OCI-LY7 (cell line): Measurements from ENCODE around the gene SACM1L. TPM values are rescaled to one million over a fixed set of nuclear protein-coding genes. Genes with fewer than 3 reads are reported as not detected.

Experiments
- BruUV-seq: library from RNA; stranded (reverse); fragments of 400-500 nt; replicated peaks from 2 replicates; lab custom pipeline; 2021; lab: Mats Ljungman, UMichigan
- CTCF ChIA-PET: fragments of 300-600 bp; sonication (Branson Sonifier 250); formaldehyde crosslinking; loops from one replicate; lab custom pipeline; 2022; ENCODE audit warnings: antibody characterized with exemption; ENCODE audit not compliant: unreplicated experiment; lab: Charles Lee
- POLR2A ChIA-PET: fragments of 300-600 bp; sonication (Branson Sonifier 250); formaldehyde crosslinking; loops from one replicate; lab custom pipeline; 2022; ENCODE audit warnings: antibody characterized with exemption; lab: Charles Lee
- DNase-seq: peaks from one replicate; pipeline ENCODE4 v3.0.0-alpha.2; 2015; ENCODE audit warnings: low spot score
- H2AFZ ChIP-seq: fragments of 200-600 bp; sonication (generic), shearing (Covaris generic); 2 replicates; pipeline ENCODE4 v1.6.1; 2014; ENCODE audit warnings: mild to moderate bottlenecking, antibody characterized with exemption, low read length, moderate library complexity
- H3K27ac ChIP-seq: fragments of 200-600 bp; sonication (generic); 2 replicates; pipeline ENCODE4 v1.5.1; 2014; ENCODE audit warnings: mixed run types, low read depth, mild to moderate bottlenecking, moderate library complexity, low read length, inconsistent platforms; ENCODE audit not compliant: poor library complexity, severe bottlenecking
- H3K36me3 ChIP-seq: fragments of 200-600 bp; sonication (generic); 2 replicates; pipeline ENCODE4 v1.6.1; 2014; ENCODE audit warnings: mild to moderate bottlenecking, antibody characterized with exemption, low read length, moderate library complexity, mixed read lengths; ENCODE audit not compliant: insufficient read depth
- H3K4me1 ChIP-seq: fragments of 200-600 bp; sonication (generic); 2 replicates; pipeline ENCODE4 v1.5.1; 2014; ENCODE audit warnings: mild to moderate bottlenecking, low read length; ENCODE audit not compliant: insufficient read depth, poor library complexity, severe bottlenecking
- H3K4me2 ChIP-seq: fragments of 200-600 bp; sonication (generic); 2 replicates; pipeline ENCODE4 v1.6.1; 2014; ENCODE audit warnings: mild to moderate bottlenecking, low read length
- H3K4me3 ChIP-seq: fragments of 200-600 bp; sonication (generic); 2 replicates; pipeline ENCODE4 v1.5.1; 2014; ENCODE audit warnings: mild to moderate bottlenecking, low read depth, low read length; ENCODE audit not compliant: poor library complexity, severe bottlenecking
- H3K79me2 ChIP-seq: fragments of 200-600 bp; sonication (generic); 2 replicates; pipeline ENCODE4 v1.6.1; 2016; ENCODE audit warnings: low read depth, mild to moderate bottlenecking, low read length, moderate library complexity, mixed read lengths; ENCODE audit not compliant: insufficient read depth
- H3K9me2 ChIP-seq: fragments of 200-600 bp; sonication (generic); 2 replicates; pipeline ENCODE4 v1.6.1; 2016; ENCODE audit warnings: mild to moderate bottlenecking, low read length, mixed read lengths; ENCODE audit not compliant: insufficient read depth
- H3K9me3 ChIP-seq: fragments of 200-600 bp; sonication (generic); 2 replicates; pipeline ENCODE4 v1.6.1; 2014; ENCODE audit warnings: mild to moderate bottlenecking, mixed run types, low read length, mixed read lengths
- H4K20me1 ChIP-seq: fragments of 200-600 bp; sonication (generic); 2 replicates; pipeline ENCODE4 v1.6.1; 2014; ENCODE audit warnings: mild to moderate bottlenecking, antibody characterized with exemption, low read length, moderate library complexity, mixed read lengths; ENCODE audit not compliant: insufficient read depth
- CTCF ChIP-seq: fragments of 200-600 bp; sonication (generic); conservative IDR thresholded peaks from 2 replicates; pipeline ENCODE4 v1.5.1; 2014; ENCODE audit warnings: mild to moderate bottlenecking, antibody characterized with exemption, low read length, moderate library complexity, mixed read lengths
- EZH2phosphoT487 ChIP-seq: fragments of 200-600 bp; sonication (generic); IDR thresholded peaks from 2 replicates; pipeline ENCODE4 v1.6.1; 2018; ENCODE audit warnings: low read depth, borderline replicate concordance, mild to moderate bottlenecking, mixed run types, antibody characterized with exemption, low read length, moderate library complexity, mixed read lengths
- intact Hi-C: fragments of 100-400 bp; cut with micrococcal nuclease; formaldehyde crosslinking; loops from one replicate; pipeline ENCODE4 v1.10.0; 2022; ENCODE audit not compliant: unreplicated experiment
- total RNA-seq, 2 experiments: library from RNA; depleted of rRNA in 1 of 2; stranded (reverse); fragments of >200 nt in 1 of 2; shearing (Covaris generic) in 1 of 2; gene quantifications; 2 replicates each; pipeline ENCODE4 v1.2.3, GENCODE V29; 2014 to 2022

Gene SACM1L
- total RNA-seq, 2 experiments from 2014 or later: 35.5 to 54.9 TPM

- Histone ChIP-seq H3K4me3 (no peak overlapping the region), H3K4me2 (no peak overlapping the region), H3K4me1 (no peaks in the 10 kb centered on the region), H2AFZ (no peak overlapping the region), H3K9me2 (no peaks in the 10 kb centered on the region), H3K79me2 (no peaks in the 10 kb centered on the region), H3K27ac (no peak overlapping the region), H4K20me1 (no peaks in the 10 kb centered on the region), H3K9me3 (no peaks in the 10 kb centered on the region), H3K36me3 (no peaks in the 10 kb centered on the region)
- ChIA-PET CTCF (no interaction called here), POLR2A (no interaction called here)
- intact Hi-C loops: no loop called here
- no peak for DNase-seq
- TF ChIP-seq EZH2phosphoT487: no peak
- no peak for TF ChIP-seq CTCF
- no TSS peak for BruUV-seq
Measured at GRCh38 chr3:45781841-45782240, 92.6 kb downstream of the SACM1L start.

GRCh38 chr3:45782381-45782780, 93.2 kb downstream of the SACM1L start:
- no peaks in the 10 kb centered on the region for H4K20me1 ChIP-seq
- DNase-seq: no peak
- ChIA-PET CTCF (no interaction called here), POLR2A (no interaction called here)
- H3K9me3 ChIP-seq: no peaks in the 10 kb centered on the region
- H3K27ac ChIP-seq: no peak overlapping the region
- H3K4me3 ChIP-seq: no peak overlapping the region
- H3K79me2 ChIP-seq: no peaks in the 10 kb centered on the region
- TF ChIP-seq EZH2phosphoT487 (no peak), CTCF (no peak)
- intact Hi-C loops: no loop called here
- no peaks in the 10 kb centered on the region for H3K36me3 ChIP-seq
- no TSS peak for BruUV-seq
- H3K4me2 ChIP-seq: no peak overlapping the region
- no peak overlapping the region for H2AFZ ChIP-seq
- no peaks in the 10 kb centered on the region for H3K4me1 ChIP-seq
- no peaks in the 10 kb centered on the region for H3K9me2 ChIP-seq

- Histone ChIP-seq H3K4me1 (no peaks in the 10 kb centered on the region), H3K9me3 (peaks cover 2% of the 10 kb centered on the region; the same call in 1 of the 2 replicates), H3K27ac (no peak overlapping the region), H3K79me2 (no peaks in the 10 kb centered on the region), H4K20me1 (no peaks in the 10 kb centered on the region), H2AFZ (no peak overlapping the region), H3K4me2 (no peak overlapping the region), H3K9me2 (no peaks in the 10 kb centered on the region), H3K4me3 (no peak overlapping the region), H3K36me3 (no peaks in the 10 kb centered on the region)
- TF ChIP-seq CTCF (no peak), EZH2phosphoT487 (no peak)
- CTCF ChIA-PET: no interaction called here
- no TSS peak for BruUV-seq
- POLR2A ChIA-PET: no interaction called here
- intact Hi-C loops: no loop called here
- no peak for DNase-seq
Measured at GRCh38 chr3:45783667-45784066, 94.5 kb downstream of the SACM1L start.
